ENCODE measurements around the gene OSBPL3. TPM values are rescaled to one million over a fixed set of nuclear protein-coding genes. Genes with fewer than 3 reads are reported as not detected.

Gene OSBPL3
- total RNA-seq, 1 experiment from 2014 or later, result 36.8 TPM

- H2AFZ ChIP-seq (ENCODE audit: low read depth, low read length, poor library complexity, severe bottlenecking), result no peak overlapping the region
- POLR2A ChIA-PET, result no interaction called here
- H3K4me1 ChIP-seq (ENCODE audit: control insufficient read depth in 1 of 2, insufficient read depth in 2 of 2, low read length in 2 of 2), result peaks cover 4 to 26% of the 10 kb centered on the region in 2 experiments; a peak in 3 of 4 replicates
- peaks cover under 1 to 15% of the 10 kb centered on the region in 2 experiments; a peak in 2 of 4 replicates for H3K36me3 ChIP-seq (ENCODE audit: control insufficient read depth in 1 of 2, insufficient read depth in 2 of 2, low read length in 2 of 2)
- no peaks in the 10 kb centered on the region for H3K79me2 ChIP-seq (ENCODE audit: insufficient read depth, low read length)
- no peak overlapping the region for H3K9ac ChIP-seq (ENCODE audit: low read length)
- no peak for TF ChIP-seq CTCF (IDR thresholded peaks at IDR 0.05 in 2 of 3, conservative IDR thresholded peaks at IDR 0.05 in 1 of 3; ENCODE audit: borderline replicate concordance in 1 of 3, insufficient read depth in 1 of 3, low read depth in 2 of 3, low read length in 2 of 3)
- TF ChIP-seq TCF7L2 (IDR thresholded peaks at IDR 0.05; ENCODE audit: borderline replicate concordance, extremely low read depth, insufficient read depth, insufficient read length), result no peak
- TF ChIP-seq EZH2 (IDR thresholded peaks at IDR 0.05), result no peak
- no peak for TF ChIP-seq ATF3 (IDR thresholded peaks at IDR 0.05)
- TF ChIP-seq CBX3 (IDR thresholded peaks at IDR 0.05; ENCODE audit: low read depth), result no peak
- TF ChIP-seq SIN3A (IDR thresholded peaks at IDR 0.05; ENCODE audit: low read depth), result no peak
- TF ChIP-seq POLR2AphosphoS5 (IDR thresholded peaks at IDR 0.05; ENCODE audit: low read depth, low read length), result no peak
- TF ChIP-seq ZBTB33 (IDR thresholded peaks at IDR 0.05; ENCODE audit: extremely low read depth, insufficient replicate concordance, low read length), result no peak
- TF ChIP-seq EZH2phosphoT487 (IDR thresholded peaks at IDR 0.05; ENCODE audit: borderline replicate concordance), result no peak
- TF ChIP-seq JUND (IDR thresholded peaks at IDR 0.05), result no peak
- ATAC-seq (no peak), DNase-seq (ENCODE audit: low read depth, low spot score) (no peak)
- no peaks in the 10 kb centered on the region for H3K27me3 ChIP-seq (ENCODE audit: insufficient read depth, low read length)
- CTCF ChIA-PET, result no interaction called here
- intact Hi-C loops (cut with micrococcal nuclease), result no loop called here
- no peaks in the 10 kb centered on the region for H4K20me1 ChIP-seq (ENCODE audit: insufficient read depth)
- BruUV-seq (replicated peaks), result no TSS peak
- H3K9me3 ChIP-seq (ENCODE audit: control insufficient read depth in 1 of 2, insufficient read depth in 1 of 2, low read depth in 1 of 2, low read length in 2 of 2), result no peaks in the 10 kb centered on the region
- H3K4me2 ChIP-seq (ENCODE audit: low read length), result no peak overlapping the region
- H3K27ac ChIP-seq (ENCODE audit: low read depth, low read length), result no peak overlapping the region
- H3K9me2 ChIP-seq (ENCODE audit: insufficient read depth), result no peaks in the 10 kb centered on the region
- RAD21 ChIA-PET (ENCODE audit: low non-redundant PET in 1 of 2, low total read pairs in 2 of 2, uncharacterized antibody in 2 of 2, unreplicated experiment in 2 of 2), result no interaction called here
- H3K4me3 ChIP-seq (replicated peaks in 1 of 2; ENCODE audit: low read depth in 1 of 2, low read length in 2 of 2), result no peak overlapping the region
Observed at GRCh38 chr7:24835643-24836042, 144.3 kb downstream of the OSBPL3 start.

Data from HCT116 (cell line).